OCI-LY7 (cell line): ENCODE data around the gene C15orf61. TPM values are rescaled to one million over a fixed set of nuclear protein-coding genes. Genes with fewer than 3 reads are reported as not detected.

Source experiments
- BruUV-seq: library from RNA; stranded (reverse); fragments of 400-500 nt; replicated peaks from 2 replicates; lab custom pipeline; 2021; lab: Mats Ljungman, UMichigan
- CTCF ChIA-PET: fragments of 300-600 bp; sonication (Branson Sonifier 250); formaldehyde crosslinking; loops from one replicate; lab custom pipeline; 2022; ENCODE audit warnings: antibody characterized with exemption; ENCODE audit not compliant: unreplicated experiment; lab: Charles Lee
- POLR2A ChIA-PET: fragments of 300-600 bp; sonication (Branson Sonifier 250); formaldehyde crosslinking; loops from one replicate; lab custom pipeline; 2022; ENCODE audit warnings: antibody characterized with exemption; lab: Charles Lee
- DNase-seq: peaks from one replicate; pipeline ENCODE4 v3.0.0-alpha.2; 2015; ENCODE audit warnings: low spot score
- H2AFZ ChIP-seq: fragments of 200-600 bp; sonication (generic), shearing (Covaris generic); 2 replicates; pipeline ENCODE4 v1.6.1; 2014; ENCODE audit warnings: mild to moderate bottlenecking, antibody characterized with exemption, low read length, moderate library complexity
- H3K27ac ChIP-seq: fragments of 200-600 bp; sonication (generic); 2 replicates; pipeline ENCODE4 v1.5.1; 2014; ENCODE audit warnings: mixed run types, low read depth, mild to moderate bottlenecking, moderate library complexity, low read length, inconsistent platforms; ENCODE audit not compliant: poor library complexity, severe bottlenecking
- H3K36me3 ChIP-seq: fragments of 200-600 bp; sonication (generic); 2 replicates; pipeline ENCODE4 v1.6.1; 2014; ENCODE audit warnings: mild to moderate bottlenecking, antibody characterized with exemption, low read length, moderate library complexity, mixed read lengths; ENCODE audit not compliant: insufficient read depth
- H3K4me1 ChIP-seq: fragments of 200-600 bp; sonication (generic); 2 replicates; pipeline ENCODE4 v1.5.1; 2014; ENCODE audit warnings: mild to moderate bottlenecking, low read length; ENCODE audit not compliant: insufficient read depth, poor library complexity, severe bottlenecking
- H3K4me2 ChIP-seq: fragments of 200-600 bp; sonication (generic); 2 replicates; pipeline ENCODE4 v1.6.1; 2014; ENCODE audit warnings: mild to moderate bottlenecking, low read length
- H3K4me3 ChIP-seq: fragments of 200-600 bp; sonication (generic); 2 replicates; pipeline ENCODE4 v1.5.1; 2014; ENCODE audit warnings: mild to moderate bottlenecking, low read depth, low read length; ENCODE audit not compliant: poor library complexity, severe bottlenecking
- H3K79me2 ChIP-seq: fragments of 200-600 bp; sonication (generic); 2 replicates; pipeline ENCODE4 v1.6.1; 2016; ENCODE audit warnings: low read depth, mild to moderate bottlenecking, low read length, moderate library complexity, mixed read lengths; ENCODE audit not compliant: insufficient read depth
- H3K9me2 ChIP-seq: fragments of 200-600 bp; sonication (generic); 2 replicates; pipeline ENCODE4 v1.6.1; 2016; ENCODE audit warnings: mild to moderate bottlenecking, low read length, mixed read lengths; ENCODE audit not compliant: insufficient read depth
- H3K9me3 ChIP-seq: fragments of 200-600 bp; sonication (generic); 2 replicates; pipeline ENCODE4 v1.6.1; 2014; ENCODE audit warnings: mild to moderate bottlenecking, mixed run types, low read length, mixed read lengths
- H4K20me1 ChIP-seq: fragments of 200-600 bp; sonication (generic); 2 replicates; pipeline ENCODE4 v1.6.1; 2014; ENCODE audit warnings: mild to moderate bottlenecking, antibody characterized with exemption, low read length, moderate library complexity, mixed read lengths; ENCODE audit not compliant: insufficient read depth
- CTCF ChIP-seq: fragments of 200-600 bp; sonication (generic); conservative IDR thresholded peaks from 2 replicates; pipeline ENCODE4 v1.5.1; 2014; ENCODE audit warnings: mild to moderate bottlenecking, antibody characterized with exemption, low read length, moderate library complexity, mixed read lengths
- EZH2phosphoT487 ChIP-seq: fragments of 200-600 bp; sonication (generic); IDR thresholded peaks from 2 replicates; pipeline ENCODE4 v1.6.1; 2018; ENCODE audit warnings: low read depth, borderline replicate concordance, mild to moderate bottlenecking, mixed run types, antibody characterized with exemption, low read length, moderate library complexity, mixed read lengths
- intact Hi-C: fragments of 100-400 bp; cut with micrococcal nuclease; formaldehyde crosslinking; loops from one replicate; pipeline ENCODE4 v1.10.0; 2022; ENCODE audit not compliant: unreplicated experiment
- total RNA-seq, 2 experiments: library from RNA; depleted of rRNA in 1 of 2; stranded (reverse); fragments of >200 nt in 1 of 2; shearing (Covaris generic) in 1 of 2; gene quantifications; 2 replicates each; pipeline ENCODE4 v1.2.3, GENCODE V29; 2014 to 2022

Gene C15orf61
- total RNA-seq, 2 experiments from 2014 or later, result 9.3 to 13.3 TPM

- TF ChIP-seq EZH2phosphoT487 (no peak), CTCF (no peak)
- ChIA-PET CTCF (no interaction called here), POLR2A (interaction anchor here (1.7 kb wide), 1 partner anchor 8 kb away, joined by 9 read pairs; no protein-coding TSS in a partner anchor)
- H3K79me2 ChIP-seq, result no peaks in the 10 kb centered on the region; the same call in 1 of the 2 replicates
- H3K27ac ChIP-seq, result no peak overlapping the region
- peaks cover 22% of the 10 kb centered on the region for H3K4me1 ChIP-seq
- no TSS peak for BruUV-seq
- no peak overlapping the region for H2AFZ ChIP-seq
- peaks cover 73% of the 10 kb centered on the region for H3K36me3 ChIP-seq
- intact Hi-C loops, result no loop called here
- H4K20me1 ChIP-seq, result no peaks in the 10 kb centered on the region
- peaks cover 16% of the 10 kb centered on the region for H3K9me3 ChIP-seq
- H3K4me2 ChIP-seq, result peak overlapping the region; percentile 21; the same call in 1 of the 2 replicates
- H3K4me3 ChIP-seq, result no peak overlapping the region
- no peaks in the 10 kb centered on the region for H3K9me2 ChIP-seq
- DNase-seq, result no peak
Observed at GRCh38 chr15:67556976-67557570, 36.1 kb downstream of the C15orf61 start.

GRCh38 chr15:67558502-67558901 lies 37.6 kb downstream of the C15orf61 start:
- H3K4me2 ChIP-seq, result no peak overlapping the region
- CTCF ChIA-PET, result no interaction called here
- TF ChIP-seq EZH2phosphoT487, result no peak
- no peak for TF ChIP-seq CTCF
- peaks cover 16% of the 10 kb centered on the region for H3K9me3 ChIP-seq
- H4K20me1 ChIP-seq, result no peaks in the 10 kb centered on the region
- peaks cover 1% of the 10 kb centered on the region; the same call in 1 of the 2 replicates for H3K79me2 ChIP-seq
- no peak overlapping the region for H2AFZ ChIP-seq
- H3K4me1 ChIP-seq, result peaks cover 36% of the 10 kb centered on the region
- DNase-seq, result no peak
- no peak overlapping the region for H3K27ac ChIP-seq
- H3K4me3 ChIP-seq, result no peak overlapping the region
- no TSS peak for BruUV-seq
- intact Hi-C loops, result no loop called here
- no peaks in the 10 kb centered on the region for H3K9me2 ChIP-seq
- peaks cover 64% of the 10 kb centered on the region for H3K36me3 ChIP-seq
- POLR2A ChIA-PET, result interaction anchor here (0.5 to 0.9 kb wide), 2 partner anchors 223 to 637 kb away, joined by 3 read pairs; no protein-coding TSS in a partner anchor

DNA sequence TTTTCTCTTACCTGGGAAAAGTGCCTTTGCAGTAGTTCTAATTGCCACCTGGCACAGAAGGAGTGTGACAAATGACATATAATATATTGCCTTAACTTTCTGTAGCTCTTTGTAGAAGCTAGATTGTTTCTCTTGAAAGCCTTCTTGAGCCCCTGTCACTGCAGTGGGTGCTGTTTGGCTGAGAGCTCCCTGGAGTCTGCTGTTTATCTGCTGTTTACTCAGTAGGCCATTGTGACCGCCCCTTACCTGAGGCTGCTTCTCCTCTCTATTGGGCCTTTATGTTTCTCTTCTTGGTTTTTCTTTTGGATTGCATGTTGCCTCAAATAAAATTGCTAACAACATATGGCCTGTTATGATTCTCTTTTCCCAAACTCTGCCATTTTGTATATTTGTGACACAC lies 38.2 kb downstream of the C15orf61 start:
- no TSS peak for BruUV-seq
- DNase-seq, result no peak
- ChIA-PET POLR2A (interaction anchor here (0.5 to 1.3 kb wide), 2 partner anchors 11 to 636 kb away, joined by 3 to 5 read pairs; no protein-coding TSS in a partner anchor), CTCF (no interaction called here)
- no peak overlapping the region for H3K4me3 ChIP-seq
- H3K27ac ChIP-seq, result no peak overlapping the region
- H2AFZ ChIP-seq, result no peak overlapping the region
- intact Hi-C loops, result no loop called here
- peaks cover 42% of the 10 kb centered on the region for H3K4me1 ChIP-seq
- TF ChIP-seq CTCF, result no peak
- TF ChIP-seq EZH2phosphoT487, result no peak
- peaks cover 16% of the 10 kb centered on the region for H3K9me3 ChIP-seq
- H3K36me3 ChIP-seq, result peaks cover 69% of the 10 kb centered on the region
- H3K9me2 ChIP-seq, result no peaks in the 10 kb centered on the region
- no peaks in the 10 kb centered on the region; the same call in 1 of the 2 replicates for H4K20me1 ChIP-seq
- peaks cover 8% of the 10 kb centered on the region; the same call in 1 of the 2 replicates for H3K79me2 ChIP-seq
- H3K4me2 ChIP-seq, result no peak overlapping the region
